HepG2 (cell line): ENCODE data around the gene SLC39A1. TPM values are rescaled to one million over a fixed set of nuclear protein-coding genes. Genes with fewer than 3 reads are reported as not detected.

Source experiments
- ARID2 ChIP-seq: sonication (generic); formaldehyde crosslinking; IDR thresholded peaks from 2 replicates; pipeline ENCODE4 v1.8.1; 2022; ENCODE audit warnings: mild to moderate bottlenecking, missing genetic modification reagents, borderline replicate concordance
- CCDC6 ChIP-seq: sonication (generic); formaldehyde crosslinking; IDR thresholded peaks from 2 replicates; pipeline ENCODE4 v1.8.1; 2022; ENCODE audit warnings: mild to moderate bottlenecking, missing genetic modification reagents, moderate library complexity
- ELF1 ChIP-seq: sonication (generic); formaldehyde crosslinking; IDR thresholded peaks from 2 replicates; pipeline ENCODE4 v1.4.0; 2020; ENCODE audit warnings: missing genetic modification reagents
- ERF ChIP-seq: IDR thresholded peaks from 2 replicates; pipeline ENCODE4 v1.6.1; 2018; ENCODE audit warnings: missing biosample characterization, missing genetic modification reagents
- HNRNPK ChIP-seq: fragments of 200-400 bp; formaldehyde crosslinking; IDR thresholded peaks from 2 replicates; pipeline ENCODE4 v1.6.1; 2018; ENCODE audit warnings: low read length, low read depth, moderate library complexity, mild to moderate bottlenecking; ENCODE audit not compliant: poor library complexity, severe bottlenecking
- MNT ChIP-seq: fragments of 450-650 bp; IDR thresholded peaks from 2 replicates; pipeline ENCODE4 v1.6.1; 2016
- MTA3 ChIP-seq: sonication (generic); formaldehyde crosslinking; IDR thresholded peaks from 2 replicates; pipeline ENCODE4 v1.4.0; 2020; ENCODE audit warnings: missing genetic modification reagents
- REPIN1 ChIP-seq: sonication (generic); formaldehyde crosslinking; IDR thresholded peaks from 2 replicates; pipeline ENCODE4 v1.8.0; 2022; ENCODE audit warnings: missing genetic modification reagents, low read depth, mild to moderate bottlenecking, borderline replicate concordance
- SIX4 ChIP-seq: sonication (generic); formaldehyde crosslinking; IDR thresholded peaks from 2 replicates; pipeline ENCODE4 v1.4.0; 2020; ENCODE audit warnings: missing genetic modification reagents
- SRSF4 ChIP-seq: fragments of 200-400 bp; formaldehyde crosslinking; IDR thresholded peaks from one replicate; pipeline ENCODE4 v1.6.1; 2018; ENCODE audit warnings: mild to moderate bottlenecking, low read depth, low read length, moderate library complexity; ENCODE audit not compliant: poor library complexity, severe bottlenecking
- TCF7L2 ChIP-seq: IDR thresholded peaks from 2 replicates; pipeline ENCODE4 v1.6.1; 2011; ENCODE audit warnings: mild to moderate bottlenecking, low read depth, low read length, moderate library complexity
- UBTF ChIP-seq: sonication (generic); formaldehyde crosslinking; IDR thresholded peaks from 2 replicates; pipeline ENCODE4 v1.4.0; 2020; ENCODE audit warnings: mild to moderate bottlenecking, missing genetic modification reagents
- ZFYVE20 ChIP-seq: sonication (generic); formaldehyde crosslinking; IDR thresholded peaks from 2 replicates; pipeline ENCODE4 v1.8.0; 2023; ENCODE audit warnings: low read depth, mild to moderate bottlenecking, moderate library complexity, missing genetic modification reagents, borderline replicate concordance
- ZNF20 ChIP-seq: sonication (generic); formaldehyde crosslinking; IDR thresholded peaks from 2 replicates; pipeline ENCODE4 v1.4.0; 2020; ENCODE audit warnings: mild to moderate bottlenecking, moderate library complexity, missing genetic modification reagents
- ZNF205 ChIP-seq: IDR thresholded peaks from 2 replicates; pipeline ENCODE4 v1.6.1; 2018; ENCODE audit warnings: missing biosample characterization, missing genetic modification reagents
- ZNF33A ChIP-seq: sonication (generic); formaldehyde crosslinking; IDR thresholded peaks from 2 replicates; pipeline ENCODE4 v1.5.1; 2020; ENCODE audit warnings: missing genetic modification reagents, mild to moderate bottlenecking, moderate library complexity, borderline replicate concordance
- ZNF589 ChIP-seq: sonication (generic); formaldehyde crosslinking; conservative IDR thresholded peaks from 2 replicates; pipeline ENCODE4 v1.8.0; 2022; ENCODE audit warnings: mild to moderate bottlenecking, moderate library complexity, missing genetic modification reagents
- ZNF644 ChIP-seq: IDR thresholded peaks from 2 replicates; pipeline ENCODE4 v1.6.1; 2016; ENCODE audit warnings: low read depth
- ZNF737 ChIP-seq: sonication (generic); formaldehyde crosslinking; IDR thresholded peaks from 2 replicates; pipeline ENCODE4 v1.5.0; 2020; ENCODE audit warnings: missing genetic modification reagents, mild to moderate bottlenecking, borderline replicate concordance
- polyA plus RNA-seq, 8 experiments: library from polyadenylated mRNA; depleted of rRNA in 3 of 8; stranded (reverse) in 7 of 8; unstranded in 1 of 8; fragments of >200 nt; fragmentation: Illumina TruSeq in 4 of 8; extraction: Trizol in 4 of 8; gene quantifications; 2 replicates each; pipeline versions ENCODE4 v1.2.1 to v1.2.3, GENCODE V29; 2011 to 2016; ENCODE audit warnings: low read depth in 4 of 8, missing spikeins in 1 of 8, mixed read lengths in 1 of 8; ENCODE audit not compliant: insufficient read depth in 1 of 8
- total RNA-seq, 5 experiments: library from RNA; depleted of rRNA; stranded (reverse); fragments of >200 nt; fragmentation: Illumina TruSeq; extraction: Trizol; gene quantifications; 2 replicates each; pipeline ENCODE4 v1.2.3, GENCODE V29; 2016; ENCODE audit warnings: low read depth in 1 of 5
- TF ChIP-seq, protein P1 (sequence below): sonication (generic); formaldehyde crosslinking; IDR thresholded peaks from 2 replicates; pipeline ENCODE4 v1.5.0; 2020; ENCODE audit warnings: mild to moderate bottlenecking, missing genetic modification reagents, moderate library complexity
- TF ChIP-seq, protein P2 (sequence below): sonication (generic); formaldehyde crosslinking; IDR thresholded peaks from 2 replicates; pipeline ENCODE4 v1.4.0; 2020; ENCODE audit warnings: missing genetic modification reagents

The SLC39A1 gene
- total and polyA plus RNA-seq, 2 of the 13 experiments (the other 11 are each of a cell fraction or from before 2014, with no cell fraction given) = 71.2 to 78.4 TPM

- TF ChIP-seq UBTF (CRISPR knock-in tag) = peak; percentile 27
- TF ChIP-seq, protein P1, sequence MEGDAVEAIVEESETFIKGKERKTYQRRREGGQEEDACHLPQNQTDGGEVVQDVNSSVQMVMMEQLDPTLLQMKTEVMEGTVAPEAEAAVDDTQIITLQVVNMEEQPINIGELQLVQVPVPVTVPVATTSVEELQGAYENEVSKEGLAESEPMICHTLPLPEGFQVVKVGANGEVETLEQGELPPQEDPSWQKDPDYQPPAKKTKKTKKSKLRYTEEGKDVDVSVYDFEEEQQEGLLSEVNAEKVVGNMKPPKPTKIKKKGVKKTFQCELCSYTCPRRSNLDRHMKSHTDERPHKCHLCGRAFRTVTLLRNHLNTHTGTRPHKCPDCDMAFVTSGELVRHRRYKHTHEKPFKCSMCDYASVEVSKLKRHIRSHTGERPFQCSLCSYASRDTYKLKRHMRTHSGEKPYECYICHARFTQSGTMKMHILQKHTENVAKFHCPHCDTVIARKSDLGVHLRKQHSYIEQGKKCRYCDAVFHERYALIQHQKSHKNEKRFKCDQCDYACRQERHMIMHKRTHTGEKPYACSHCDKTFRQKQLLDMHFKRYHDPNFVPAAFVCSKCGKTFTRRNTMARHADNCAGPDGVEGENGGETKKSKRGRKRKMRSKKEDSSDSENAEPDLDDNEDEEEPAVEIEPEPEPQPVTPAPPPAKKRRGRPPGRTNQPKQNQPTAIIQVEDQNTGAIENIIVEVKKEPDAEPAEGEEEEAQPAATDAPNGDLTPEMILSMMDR = no peak; the same call in 1 of the 2 replicates
- no peak for TF ChIP-seq SIX4 (CRISPR knock-in tag)
- TF ChIP-seq ZNF205 (CRISPR knock-in tag) = no peak
- TF ChIP-seq, protein P2, sequence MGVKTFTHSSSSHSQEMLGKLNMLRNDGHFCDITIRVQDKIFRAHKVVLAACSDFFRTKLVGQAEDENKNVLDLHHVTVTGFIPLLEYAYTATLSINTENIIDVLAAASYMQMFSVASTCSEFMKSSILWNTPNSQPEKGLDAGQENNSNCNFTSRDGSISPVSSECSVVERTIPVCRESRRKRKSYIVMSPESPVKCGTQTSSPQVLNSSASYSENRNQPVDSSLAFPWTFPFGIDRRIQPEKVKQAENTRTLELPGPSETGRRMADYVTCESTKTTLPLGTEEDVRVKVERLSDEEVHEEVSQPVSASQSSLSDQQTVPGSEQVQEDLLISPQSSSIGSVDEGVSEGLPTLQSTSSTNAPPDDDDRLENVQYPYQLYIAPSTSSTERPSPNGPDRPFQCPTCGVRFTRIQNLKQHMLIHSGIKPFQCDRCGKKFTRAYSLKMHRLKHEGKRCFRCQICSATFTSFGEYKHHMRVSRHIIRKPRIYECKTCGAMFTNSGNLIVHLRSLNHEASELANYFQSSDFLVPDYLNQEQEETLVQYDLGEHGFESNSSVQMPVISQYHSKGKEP = no peak
- TF ChIP-seq ZNF589 (CRISPR knock-in tag) = no peak
- no peak for TF ChIP-seq HNRNPK
- TF ChIP-seq ZNF33A (CRISPR knock-in tag) = no peak
- no peak for TF ChIP-seq ZFYVE20
- TF ChIP-seq MNT = no peak
- no peak for TF ChIP-seq SRSF4
- TF ChIP-seq CCDC6 = peak; percentile 47; the same call in 1 of the 2 replicates
- TF ChIP-seq ELF1 = peak; percentile 70
- no peak for TF ChIP-seq ZNF737
- no peak for TF ChIP-seq TCF7L2
- no peak for TF ChIP-seq REPIN1 (CRISPR knock-in tag)
- no peak for TF ChIP-seq ZNF20 (CRISPR knock-in tag)
- TF ChIP-seq ZNF644 (CRISPR knock-in tag) = no peak
- no peak; the same call in 1 of the 2 replicates for TF ChIP-seq ARID2 (CRISPR knock-in tag)
- TF ChIP-seq MTA3 (CRISPR knock-in tag) = no peak
- TF ChIP-seq ERF (CRISPR knock-in tag) = no peak
Observed at GRCh38 chr1:153963030-153963849, at the start of gene SLC39A1 (continued).
